ENCODE results near the gene IGFN1.
"Not testable (repeated sequence)": the region's sequence is repeated elsewhere in the genome, so short reads cannot be mapped to it uniquely, and the experiment has no call there.

The IGFN1 gene

DNA sequence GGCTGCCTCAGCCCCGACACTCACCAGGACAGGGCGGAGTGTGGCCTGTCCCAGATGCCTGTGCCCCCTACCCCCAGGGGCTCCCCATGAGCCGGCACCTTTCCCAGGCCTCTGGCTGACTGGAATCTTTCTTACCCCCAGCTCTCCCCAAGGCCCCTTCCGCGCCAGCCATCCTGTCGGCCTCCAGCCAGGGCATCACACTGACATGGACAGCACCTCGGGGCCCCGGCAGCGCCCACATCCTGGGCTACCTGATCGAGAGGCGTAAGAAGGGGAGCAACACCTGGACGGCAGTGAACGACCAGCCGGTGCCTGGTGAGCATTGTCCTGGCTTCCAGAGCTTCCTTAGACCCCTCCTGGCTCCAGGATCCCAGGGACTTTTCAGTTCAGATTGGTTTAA is 26.5 kb downstream of the IGFN1 start:
- no peak for DNase-seq (ENCODE audit: low read depth in 2 of 2)

DNA sequence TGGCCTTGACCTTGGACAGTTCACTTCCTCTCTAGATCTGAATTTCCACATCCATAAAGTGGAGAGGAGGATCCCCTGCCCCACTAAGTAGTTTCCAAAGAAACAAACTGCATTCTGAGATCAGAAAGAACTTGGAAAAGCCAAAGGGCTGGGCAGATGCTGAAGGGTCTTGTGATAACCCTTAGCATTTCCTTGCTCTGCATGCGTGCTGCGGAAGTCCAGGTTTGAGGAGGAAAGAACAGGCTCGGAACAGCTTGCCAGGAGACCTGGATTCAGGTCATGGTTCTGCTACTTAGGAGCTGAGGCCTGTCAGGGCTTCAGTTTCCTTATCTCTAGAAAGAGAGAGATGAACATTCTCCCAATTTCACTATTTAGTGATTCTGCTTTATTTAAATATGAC is 27.2 kb downstream of the IGFN1 start:
- no peak for DNase-seq (ENCODE audit: low read depth in 2 of 2)

DNA sequence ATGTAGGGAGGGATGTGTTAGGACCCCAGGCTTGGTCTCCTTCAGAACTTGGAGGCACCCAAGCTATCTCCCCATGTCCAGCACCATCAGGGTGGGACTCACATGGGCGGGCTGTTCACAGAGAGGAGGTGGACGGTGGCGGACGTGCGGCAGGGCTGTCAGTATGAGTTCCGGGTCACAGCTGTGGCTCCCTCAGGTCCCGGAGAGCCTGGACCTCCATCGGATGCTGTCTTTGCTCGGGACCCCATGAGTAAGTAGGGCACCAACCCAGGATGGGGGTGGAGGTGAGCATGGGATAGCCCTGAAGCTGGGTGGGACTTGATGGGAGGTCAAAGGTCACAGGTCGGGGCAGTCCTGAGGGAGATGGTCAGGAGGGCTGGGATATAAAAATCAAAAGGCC is 27.8 kb downstream of the IGFN1 start:
- no peak for DNase-seq (ENCODE audit: low read depth in 2 of 2)

DNA sequence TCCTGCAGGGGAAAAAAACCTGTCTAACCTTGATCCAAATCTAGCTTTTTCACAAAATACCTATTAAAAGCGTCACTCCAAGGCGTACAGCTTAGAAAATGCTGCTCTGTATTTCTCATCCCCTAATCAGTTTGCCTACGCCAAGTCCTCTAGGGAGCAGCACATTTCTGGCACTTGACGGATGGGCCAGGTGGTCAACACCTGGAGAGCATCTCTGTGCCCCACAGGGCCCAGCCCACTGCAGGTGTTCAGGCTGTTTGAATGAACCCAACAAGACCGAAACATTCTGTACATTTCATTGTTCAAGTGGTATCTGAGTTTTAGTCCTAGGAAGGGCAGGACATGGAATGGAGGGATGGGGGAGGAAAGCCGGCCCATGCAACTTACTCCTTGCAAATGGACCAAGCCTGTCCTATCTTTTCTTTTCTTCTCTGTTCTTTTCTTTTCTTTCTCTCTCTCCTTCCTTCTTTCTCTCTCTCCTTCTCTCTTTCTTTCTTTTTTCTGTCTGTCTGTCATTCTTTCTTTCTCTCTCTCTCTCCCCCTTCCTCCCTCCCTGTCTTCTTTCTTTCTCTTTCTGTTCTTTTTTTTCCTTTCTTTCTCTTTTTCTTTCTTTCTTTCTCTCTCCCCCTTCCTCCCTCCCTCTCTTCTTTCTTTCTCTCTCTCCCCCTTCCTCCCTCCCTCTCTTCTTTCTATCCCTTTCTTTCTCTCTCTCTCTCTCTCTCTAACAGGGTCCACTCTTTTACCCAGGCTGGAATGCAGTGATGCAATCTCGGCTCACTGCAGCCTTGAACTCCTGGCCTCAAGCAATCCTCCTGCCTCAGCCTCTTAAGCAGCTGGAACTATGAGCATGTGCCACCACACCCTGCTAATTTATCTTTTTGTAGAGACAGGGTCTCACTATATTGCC is 29.1 kb downstream of the IGFN1 start:
- DNase-seq (ENCODE audit: low read depth in 2 of 2): no peak

DNA sequence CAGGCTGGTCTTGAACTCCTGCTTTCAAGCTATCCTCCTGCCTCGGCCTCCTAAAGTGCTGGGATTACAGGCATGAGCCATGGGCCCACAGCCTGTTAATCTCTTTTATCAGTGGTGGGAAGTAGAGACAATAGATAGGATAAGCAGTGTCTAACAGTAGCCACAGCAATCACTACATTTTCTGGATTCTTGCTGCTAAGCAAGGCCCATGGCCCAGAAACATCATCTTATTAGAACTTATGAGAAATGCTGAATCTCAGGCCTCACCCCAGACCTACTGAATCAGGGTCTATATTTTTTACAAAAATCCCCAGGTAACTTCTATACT is 29.7 kb downstream of the IGFN1 start:
- DNase-seq (ENCODE audit: low read depth in 2 of 2): no peak

DNA sequence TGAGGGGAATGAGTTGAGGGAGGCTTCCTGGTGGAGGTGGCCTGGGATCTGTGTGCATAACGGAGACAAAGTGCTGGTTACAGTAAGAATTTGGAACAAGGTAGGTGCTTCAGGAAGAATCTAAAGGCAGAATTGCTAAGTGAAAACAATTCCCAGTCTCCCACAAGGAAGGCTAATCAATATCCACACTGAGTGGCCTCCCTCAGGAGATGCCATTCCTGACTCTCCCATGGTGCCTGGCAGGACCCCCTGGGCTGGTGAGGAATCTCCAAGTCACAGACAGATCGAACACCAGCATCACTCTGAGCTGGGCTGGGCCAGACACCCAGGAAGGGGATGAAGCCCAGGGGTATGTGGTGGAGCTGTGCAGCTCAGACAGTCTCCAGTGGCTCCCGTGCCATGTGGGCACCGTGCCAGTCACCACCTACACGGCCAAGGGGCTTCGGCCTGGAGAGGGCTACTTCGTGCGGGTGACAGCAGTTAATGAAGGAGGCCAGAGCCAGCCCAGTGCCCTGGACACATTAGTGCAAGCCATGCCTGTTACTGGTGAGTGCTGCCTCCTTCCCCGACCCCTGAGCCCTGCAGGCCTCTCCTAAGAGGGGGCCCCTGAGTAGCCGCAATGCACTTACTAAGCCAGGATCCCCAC is 30.7 kb downstream of the IGFN1 start:
- no peak for DNase-seq (ENCODE audit: low read depth in 2 of 2)

DNA sequence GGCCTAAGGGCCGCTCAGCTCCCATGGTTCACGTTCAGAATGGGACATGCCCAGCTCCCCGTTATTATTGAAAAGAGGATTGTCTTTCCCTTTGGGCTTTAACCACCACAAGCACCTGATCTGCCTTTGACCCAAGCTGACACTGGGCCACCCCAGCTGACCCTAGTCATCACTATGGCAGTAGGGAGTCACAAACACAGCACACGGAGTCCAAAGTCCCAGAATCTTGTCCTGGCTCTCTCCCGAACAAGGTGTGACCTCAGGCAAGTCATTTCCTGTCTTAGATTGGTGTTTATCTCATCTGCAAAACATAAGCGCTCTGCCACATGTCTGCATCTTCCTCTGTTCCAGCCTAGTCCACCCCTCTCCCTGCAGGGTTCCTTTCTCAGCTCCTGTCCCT is 31.5 kb downstream of the IGFN1 start:
- DNase-seq (ENCODE audit: low read depth in 2 of 2): no peak

DNA sequence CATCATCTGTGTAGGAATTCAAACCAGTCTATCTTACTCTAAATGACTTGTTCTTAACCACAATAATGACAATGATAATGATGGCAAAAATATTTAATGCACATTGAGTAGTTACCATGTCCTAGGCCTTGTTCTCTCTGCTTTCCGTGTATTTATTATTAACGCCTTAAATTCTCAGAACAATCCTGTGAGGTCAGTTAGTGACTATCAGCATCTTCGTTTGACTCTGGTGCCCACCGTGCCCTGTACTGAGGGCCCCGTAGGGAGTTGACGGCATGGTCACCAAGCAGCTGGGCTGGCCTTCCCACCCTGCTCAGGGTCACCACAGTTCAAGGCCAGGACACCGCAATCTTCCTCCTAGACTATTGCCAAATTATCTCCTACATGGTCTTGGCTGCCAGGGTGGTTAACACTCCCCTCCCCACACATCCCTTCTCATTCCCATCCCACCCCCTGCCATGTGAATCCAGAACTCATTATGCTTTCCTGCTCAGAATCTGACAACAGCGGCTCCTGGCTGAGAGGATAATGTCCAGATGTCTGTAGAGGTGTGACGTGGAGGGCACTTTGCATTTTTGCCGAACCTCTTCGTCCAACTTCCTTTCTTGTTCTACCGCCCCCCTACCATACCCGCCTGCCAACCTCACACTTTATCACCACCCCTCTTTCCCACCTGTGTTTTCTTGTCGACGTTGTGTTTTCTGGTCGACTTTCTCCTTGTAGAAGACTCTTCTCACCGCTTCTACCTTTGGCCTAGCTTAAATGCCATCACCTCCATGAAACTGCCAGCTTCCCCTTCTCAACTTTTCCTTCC is 33.4 kb downstream of the IGFN1 start:
- no peak for DNase-seq (ENCODE audit: low read depth in 2 of 2)

DNA sequence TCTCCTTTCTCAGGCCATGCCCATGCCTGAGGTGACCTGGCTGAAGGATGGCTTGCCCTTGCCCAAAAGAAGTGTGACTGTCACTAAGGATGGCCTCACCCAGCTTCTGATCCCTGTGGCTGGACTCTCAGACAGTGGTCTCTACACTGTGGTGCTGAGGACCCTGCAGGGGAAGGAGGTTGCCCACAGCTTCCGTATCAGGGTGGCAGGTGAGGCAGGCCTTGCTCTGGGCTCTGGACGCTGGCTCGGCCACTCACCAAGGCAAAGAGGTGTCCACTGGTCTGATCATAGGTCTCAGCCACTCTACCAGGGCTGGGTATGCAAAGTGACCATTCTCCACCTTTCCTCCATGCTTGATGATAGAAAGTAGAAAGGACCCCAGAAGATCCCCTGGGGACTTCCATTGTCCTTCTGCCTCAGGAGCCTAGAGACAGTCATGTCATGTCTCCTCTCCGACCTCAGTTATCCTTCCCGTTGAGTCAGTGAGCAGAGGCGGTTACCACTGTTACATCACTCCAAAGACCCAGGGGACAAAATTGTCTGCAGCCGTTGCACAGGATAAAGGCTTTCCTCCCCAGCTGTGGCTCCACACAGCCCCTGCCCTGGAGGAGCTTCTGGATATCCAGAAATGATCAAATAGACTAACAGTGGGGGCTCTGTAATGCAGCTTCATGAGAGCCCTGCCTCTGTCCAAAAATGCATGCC is 34.2 kb downstream of the IGFN1 start:
- DNase-seq (ENCODE audit: low read depth in 2 of 2): no peak

DNA sequence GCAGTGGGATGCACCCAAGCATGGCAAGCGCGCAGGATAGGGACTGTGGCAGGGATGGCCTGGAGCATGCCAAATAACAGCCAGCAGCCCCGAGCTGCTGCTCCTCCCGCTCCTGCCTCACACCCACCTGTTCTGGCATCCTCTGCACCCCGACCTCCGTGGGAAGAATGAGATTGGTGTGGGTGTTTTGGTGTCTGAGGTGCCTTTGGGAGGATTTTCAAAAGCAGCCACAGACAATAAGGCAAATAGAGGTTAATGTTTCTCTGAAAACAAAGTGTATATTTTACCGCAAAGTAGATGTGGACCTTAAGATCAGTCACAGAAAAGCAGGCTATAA is 35.5 kb downstream of the IGFN1 start:
- DNase-seq (ENCODE audit: low read depth in 2 of 2): no peak

DNA sequence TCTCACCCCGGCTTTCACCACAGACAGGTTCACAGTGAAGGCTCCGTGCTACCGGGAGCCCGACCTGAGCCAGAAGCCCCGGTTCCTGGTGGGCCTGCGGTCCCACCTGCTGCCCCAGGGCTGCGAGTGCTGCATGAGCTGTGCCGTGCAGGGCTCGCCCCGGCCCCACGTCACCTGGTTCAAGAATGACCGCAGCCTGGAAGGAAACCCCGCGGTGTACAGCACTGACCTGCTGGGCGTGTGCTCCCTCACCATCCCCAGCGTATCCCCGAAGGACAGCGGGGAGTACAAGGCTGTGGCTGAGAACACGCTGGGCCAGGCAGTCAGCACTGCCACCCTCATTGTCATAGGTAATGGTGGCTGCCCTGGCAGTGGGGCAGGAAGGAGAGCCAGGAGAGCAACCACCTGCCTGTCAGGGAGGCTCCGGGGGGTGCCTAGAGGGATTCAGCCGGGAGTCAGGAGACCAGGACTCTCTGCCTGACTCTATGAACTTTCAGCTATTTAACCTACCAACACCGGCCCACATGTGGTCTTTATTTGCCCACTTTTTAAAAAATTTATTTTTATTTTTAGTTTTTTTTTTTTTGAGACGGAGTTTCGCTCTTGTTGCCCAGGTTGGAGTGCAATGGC is 36.4 kb downstream of the IGFN1 start:
- DNase-seq (ENCODE audit: low read depth in 2 of 2): no peak

DNA sequence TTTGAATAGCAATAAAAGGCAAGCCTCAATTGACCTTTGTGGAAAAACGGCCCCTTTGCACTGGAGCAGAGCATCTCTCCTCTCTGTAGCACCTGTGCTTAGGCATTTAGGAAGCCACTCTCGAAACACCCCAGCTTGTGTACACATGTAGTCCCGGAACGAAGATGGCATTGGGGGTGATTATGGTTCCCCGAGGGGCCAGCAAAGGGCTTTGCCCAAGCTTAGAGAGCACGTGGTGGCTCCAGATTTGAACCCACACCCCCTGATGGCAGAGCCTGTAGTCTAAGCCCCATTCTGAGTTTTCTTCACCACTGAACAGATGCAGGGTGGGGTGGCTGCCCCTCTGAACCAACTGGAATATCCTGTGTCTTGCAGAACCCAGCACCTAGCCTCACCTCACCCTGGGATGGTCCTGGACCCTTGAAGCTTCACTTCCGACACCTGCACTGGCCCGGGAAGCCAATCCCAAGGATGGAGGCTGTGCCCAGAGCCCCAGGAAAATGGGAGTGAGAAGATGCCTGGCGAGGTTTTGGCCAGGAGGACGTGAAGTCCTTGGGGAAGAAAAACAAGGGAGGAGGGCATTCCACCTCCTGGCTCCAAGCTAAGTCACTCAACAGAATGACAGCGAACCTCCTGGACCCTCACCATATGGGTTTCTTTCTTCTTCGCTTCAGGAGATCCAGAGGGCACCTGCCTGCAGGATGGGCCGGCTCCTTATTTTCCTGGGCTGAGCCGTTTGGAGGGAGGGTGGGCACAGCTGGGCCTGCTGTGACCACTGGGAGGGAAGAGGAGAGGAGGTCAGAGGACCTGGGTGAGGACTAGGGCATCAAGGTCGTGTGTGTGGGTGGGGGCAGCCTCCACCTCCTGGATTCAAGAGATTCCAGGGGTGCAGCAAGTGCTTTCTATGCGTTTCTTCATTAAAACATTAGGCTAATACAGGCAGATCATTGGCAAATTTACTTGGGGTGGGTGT is 37.7 kb downstream of the IGFN1 start:
- DNase-seq (ENCODE audit: low read depth in 2 of 2): no peak

DNA sequence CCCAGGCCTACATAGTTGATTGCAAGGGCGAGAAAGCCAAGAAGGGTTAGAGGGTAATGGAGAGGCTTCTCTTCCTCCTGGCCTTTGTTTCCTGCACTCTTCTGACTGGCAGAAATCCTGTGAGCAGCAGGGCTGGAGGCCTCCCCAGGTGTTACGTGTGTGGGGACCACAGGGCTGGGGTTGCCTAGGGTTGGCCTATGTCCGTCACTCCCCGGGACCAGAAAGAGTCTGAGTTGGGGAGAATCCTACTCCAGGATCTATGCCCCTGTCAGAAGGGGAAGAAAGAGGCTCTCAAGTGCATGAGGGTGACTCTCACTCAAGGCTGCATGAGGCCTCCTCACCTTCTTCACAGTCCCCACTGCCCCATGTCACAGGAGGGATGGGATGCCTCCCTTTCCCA is 38.5 kb downstream of the IGFN1 start:
- no peak for DNase-seq (ENCODE audit: low read depth in 2 of 2)

DNA sequence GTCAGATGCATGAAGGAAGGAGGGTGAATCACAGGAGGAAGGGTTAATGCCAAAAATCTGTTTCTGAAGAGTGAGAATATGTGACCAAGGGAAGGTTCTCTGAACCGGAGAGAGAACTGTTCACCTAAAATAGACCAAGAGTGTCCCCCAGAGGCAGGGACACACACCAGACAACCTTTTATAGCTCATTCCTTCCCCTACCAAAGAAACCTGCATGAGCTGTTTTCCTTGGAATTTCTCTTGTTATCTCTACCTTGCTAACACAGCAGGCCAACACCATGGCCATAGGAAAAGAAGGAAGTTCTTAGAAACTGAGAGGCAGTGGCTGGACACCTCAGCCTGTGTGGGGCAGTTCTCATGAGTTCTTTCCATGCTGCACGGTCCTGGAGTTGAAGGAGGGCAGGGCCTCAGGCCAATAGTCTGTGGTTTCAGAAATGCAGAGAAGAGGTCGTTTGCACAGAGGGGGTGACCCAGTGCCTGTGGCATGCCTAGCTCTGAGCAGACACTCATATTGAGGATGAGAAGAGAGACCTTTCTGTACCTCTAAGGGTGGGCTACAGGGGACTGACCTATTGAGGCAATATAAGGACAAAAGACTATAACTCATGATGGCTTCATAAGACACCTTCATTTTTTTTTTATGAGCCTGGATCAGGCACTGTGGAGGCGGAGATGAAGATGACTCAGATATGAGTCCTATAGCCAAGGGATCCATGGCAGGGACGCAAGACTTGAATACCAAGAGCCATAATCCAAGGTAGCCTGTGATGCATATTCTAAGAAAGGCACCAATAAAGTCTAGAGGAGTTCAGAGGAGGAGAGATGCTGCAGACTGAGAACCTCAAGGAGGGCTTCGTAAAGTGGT is 39.4 kb downstream of the IGFN1 start:
- DNase-seq (ENCODE audit: low read depth in 2 of 2): no peak

DNA sequence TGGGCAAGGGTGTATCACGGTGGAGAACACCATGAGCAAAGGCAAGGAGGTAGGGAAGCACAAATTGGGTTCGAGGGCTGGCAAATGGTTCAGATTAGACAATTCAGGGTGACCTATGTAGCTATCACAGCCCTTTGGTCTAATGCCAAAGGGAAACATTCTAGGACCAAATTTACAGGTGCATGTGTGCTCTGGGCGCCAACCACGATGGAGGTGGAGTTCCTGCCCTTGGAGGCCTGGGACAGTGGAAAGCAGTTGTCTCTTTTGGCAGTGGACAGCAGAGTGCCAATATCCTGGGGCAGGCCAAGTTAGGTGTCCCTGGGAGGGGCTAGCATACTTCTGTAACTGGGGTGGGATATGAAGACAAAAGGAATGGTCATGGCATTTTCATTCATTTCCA is 40.1 kb downstream of the IGFN1 start:
- no peak for DNase-seq (ENCODE audit: low read depth in 2 of 2)

DNA sequence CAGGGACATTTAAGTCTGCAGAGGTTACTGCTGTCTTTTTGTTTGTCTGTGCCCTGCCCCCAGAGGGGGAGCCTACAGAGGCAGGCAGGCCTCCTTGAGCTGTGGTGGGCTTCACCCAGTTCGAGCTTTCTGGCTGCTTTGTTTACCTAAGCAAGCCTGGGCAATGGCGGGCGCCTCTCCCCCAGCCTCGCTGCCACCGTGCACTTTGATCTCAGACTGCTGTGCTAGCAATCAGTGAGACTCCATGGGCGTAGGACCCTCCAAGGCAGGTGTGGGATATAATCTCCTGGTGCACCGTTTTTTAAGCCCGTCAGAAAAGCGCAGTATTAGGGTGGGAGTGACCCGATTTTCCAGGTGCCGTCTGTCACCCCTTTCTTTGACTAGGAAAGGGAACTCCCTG is 49.0 kb downstream of the IGFN1 start:
- not testable (repeated sequence) for DNase-seq (ENCODE audit: low read depth in 2 of 2)

DNA sequence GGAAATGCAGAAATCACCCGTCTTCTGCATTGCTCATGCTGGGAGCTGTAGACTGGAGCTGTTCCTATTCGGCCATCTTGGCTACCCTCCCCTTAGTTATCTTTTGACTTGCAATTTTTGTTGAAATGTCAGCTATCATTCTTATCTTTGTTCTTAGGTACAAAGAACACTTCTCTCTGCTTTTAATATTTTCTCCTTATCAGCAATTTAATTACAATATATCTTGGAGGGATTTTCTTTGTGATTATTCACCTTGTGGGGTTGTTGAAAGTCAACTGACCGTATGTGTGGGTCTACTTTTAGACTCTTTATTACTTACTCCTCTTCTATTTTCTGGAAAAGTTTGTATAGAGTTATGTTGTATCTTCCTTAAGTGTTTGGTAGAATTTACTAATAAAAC is 49.5 kb downstream of the IGFN1 start:
- no peak for DNase-seq (ENCODE audit: low read depth in 2 of 2)

DNA sequence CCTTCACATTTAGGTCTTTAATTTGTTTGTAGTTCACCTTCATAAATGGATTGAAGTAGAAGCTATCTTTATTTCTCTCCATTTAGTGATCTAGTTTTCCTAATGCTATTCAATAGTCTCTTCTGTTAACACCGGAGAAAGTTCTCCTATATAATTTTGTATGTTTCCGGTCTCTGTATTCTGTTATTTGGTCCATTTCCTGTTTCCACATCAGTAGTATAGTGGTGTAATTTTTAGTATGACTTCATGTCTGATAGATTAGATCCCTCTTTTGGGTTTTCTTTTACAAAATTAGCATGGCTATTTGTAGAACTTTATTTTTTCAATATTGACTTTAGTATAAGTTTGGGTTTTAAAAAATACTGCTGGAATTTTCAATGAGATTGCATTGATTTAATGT is 51.1 kb downstream of the IGFN1 start:
- no peak for DNase-seq (ENCODE audit: low read depth in 2 of 2)

DNA sequence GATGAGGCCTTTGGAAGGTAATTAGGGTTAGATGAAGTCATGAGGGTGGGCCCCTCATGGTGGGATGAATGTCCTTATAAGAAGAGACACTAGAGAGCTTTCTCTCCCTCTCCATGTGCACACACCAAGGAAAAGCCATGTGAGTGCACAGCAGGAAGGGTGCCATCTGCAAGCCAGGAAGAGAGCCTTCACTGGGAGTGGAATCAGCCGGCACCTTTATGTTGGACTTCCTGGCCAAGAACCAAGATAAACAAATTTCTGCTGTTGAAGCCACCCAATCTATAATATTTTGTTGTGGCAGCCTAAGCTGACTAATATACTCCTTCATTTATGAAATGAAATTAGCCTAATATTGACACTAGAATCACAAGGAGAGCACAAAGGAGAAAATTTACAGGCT is 54.5 kb downstream of the IGFN1 start:
- DNase-seq (ENCODE audit: low read depth in 2 of 2): no peak
